IMR-90 (cell line): ENCODE results near the gene ATP5F1B. TPM values are rescaled to one million over a fixed set of nuclear protein-coding genes. Genes with fewer than 3 reads are reported as not detected.

Source experiments
- ATAC-seq: fragments of 200-7000 bp; cut with Tn5 transposase; 2 replicates; pipeline ENCODE4 v1.9.1; 2020; ENCODE audit warnings: low read depth, mild to moderate bottlenecking, moderate library complexity
- BruUV-seq: library from RNA; stranded (reverse); fragments of 400-500 nt; replicated peaks from 2 replicates; lab custom pipeline; 2021; lab: Mats Ljungman, UMichigan
- CTCF ChIA-PET: fragments of 300-600 bp; formaldehyde crosslinking; extraction: SDS; loops from one replicate; lab custom pipeline; 2021; ENCODE audit warnings: antibody characterized with exemption; lab: Yijun Ruan, JAX
- POLR2A ChIA-PET: fragments of 300-600 bp; sonication (Branson Sonifier 250); formaldehyde crosslinking; loops from one replicate; lab custom pipeline; 2022; ENCODE audit warnings: antibody characterized with exemption; ENCODE audit not compliant: unreplicated experiment; lab: Charles Lee
- DNase-seq: peaks from one replicate; pipeline ENCODE4 v3.0.0; 2013
- H2AFZ ChIP-seq: replicated peaks from 2 replicates; pipeline ENCODE3; 2013; ENCODE audit warnings: low read length, mild to moderate bottlenecking; ENCODE audit not compliant: poor library complexity
- H2AK5ac ChIP-seq: 2 replicates; pipeline ENCODE4 v1.6.1; 2013; ENCODE audit warnings: low read depth, low read length, inconsistent platforms
- H2AK9ac ChIP-seq: replicated peaks from 2 replicates; pipeline ENCODE3; 2013; ENCODE audit warnings: mild to moderate bottlenecking, low read depth, low read length, moderate library complexity; ENCODE audit not compliant: poor library complexity
- H2BK120ac ChIP-seq: 2 replicates; pipeline ENCODE4 v1.6.1; 2013; ENCODE audit warnings: low read depth, low read length, inconsistent platforms
- H2BK15ac ChIP-seq: 3 replicates; pipeline ENCODE4 v1.6.1; 2013; ENCODE audit warnings: low read depth, low read length, inconsistent platforms
- H2BK20ac ChIP-seq: 2 replicates; pipeline ENCODE4 v1.6.1; 2013; ENCODE audit warnings: low read depth, mild to moderate bottlenecking, inconsistent platforms, low read length, moderate library complexity
- H2BK5ac ChIP-seq: 2 replicates; pipeline ENCODE4 v1.6.1; 2013; ENCODE audit warnings: mild to moderate bottlenecking, low read depth, low read length, inconsistent platforms; ENCODE audit not compliant: poor library complexity, severe bottlenecking
- H3K14ac ChIP-seq: replicated peaks from 2 replicates; pipeline ENCODE4 v1.6.1; 2013; ENCODE audit warnings: low read depth, low read length, inconsistent platforms
- H3K18ac ChIP-seq: 2 replicates; pipeline ENCODE4 v1.6.1; 2013; ENCODE audit warnings: low read depth, low read length, control low read depth
- H3K23ac ChIP-seq: 2 replicates; pipeline ENCODE4 v1.6.1; 2013; ENCODE audit warnings: low read depth, low read length, inconsistent platforms
- H3K27ac ChIP-seq: 2 replicates; pipeline ENCODE4 v1.5.1; 2013; ENCODE audit warnings: mild to moderate bottlenecking, control low read depth, low read length; ENCODE audit not compliant: insufficient read depth
- H3K27me3 ChIP-seq: 2 replicates; pipeline ENCODE4 v1.6.1; 2013; ENCODE audit warnings: low read length; ENCODE audit not compliant: control insufficient read depth, insufficient read depth
- H3K36me3 ChIP-seq: 2 replicates; pipeline ENCODE4 v1.6.1; 2013; ENCODE audit warnings: low read length, mixed read lengths; ENCODE audit not compliant: control insufficient read depth, insufficient read depth
- H3K4ac ChIP-seq: 2 replicates; pipeline ENCODE4 v1.6.1; 2013; ENCODE audit warnings: low read depth, low read length, inconsistent platforms
- H3K4me1 ChIP-seq: 2 replicates; pipeline ENCODE4 v1.6.1; 2013; ENCODE audit warnings: low read length, mixed read lengths; ENCODE audit not compliant: control insufficient read depth, insufficient read depth
- H3K4me2 ChIP-seq: 2 replicates; pipeline ENCODE4 v1.6.1; 2013; ENCODE audit warnings: low read depth, mild to moderate bottlenecking, control low read depth, low read length, moderate library complexity
- H3K4me3 ChIP-seq: 2 replicates; pipeline ENCODE4 v1.5.1; 2013; ENCODE audit warnings: low read depth, mild to moderate bottlenecking, control low read depth, low read length, moderate library complexity; ENCODE audit not compliant: insufficient read depth
- H3K56ac ChIP-seq: 2 replicates; pipeline ENCODE4 v1.6.1; 2013; ENCODE audit warnings: low read length, inconsistent platforms; ENCODE audit not compliant: insufficient read depth; ENCODE audit errors: extremely low read depth
- H3K79me1 ChIP-seq, 2 experiments: 2 replicates each; pipeline ENCODE4 v1.6.1; 2013; ENCODE audit warnings: low read length in 2 of 2, inconsistent platforms in 1 of 2, low read depth in 1 of 2
- H3K9ac ChIP-seq: 2 replicates; pipeline ENCODE4 v1.6.1; 2013; ENCODE audit warnings: low read depth, low read length, control low read depth
- H3K9me1 ChIP-seq: 2 replicates; pipeline ENCODE4 v1.6.1; 2013; ENCODE audit warnings: low read length, inconsistent platforms; ENCODE audit not compliant: insufficient read depth
- H3K9me3 ChIP-seq: 2 replicates; pipeline ENCODE4 v1.6.1; 2013; ENCODE audit warnings: low read length; ENCODE audit not compliant: control insufficient read depth, insufficient read depth
- H4K20me1 ChIP-seq: 2 replicates; pipeline ENCODE4 v1.6.1; 2013; ENCODE audit warnings: low read length, inconsistent platforms; ENCODE audit not compliant: insufficient read depth
- H4K5ac ChIP-seq: 2 replicates; pipeline ENCODE4 v1.6.1; 2013; ENCODE audit warnings: mild to moderate bottlenecking, low read depth, low read length, control low read depth
- H4K8ac ChIP-seq, 2 experiments: 2 replicates each; pipeline ENCODE4 v1.6.1; 2013; ENCODE audit warnings: low read depth in 2 of 2, low read length in 2 of 2, control low read depth in 1 of 2, inconsistent platforms in 1 of 2
- H4K91ac ChIP-seq: 2 replicates; pipeline ENCODE4 v1.6.1; 2013; ENCODE audit warnings: low read depth, low read length, inconsistent platforms; ENCODE audit not compliant: insufficient read depth
- CEBPB ChIP-seq: IDR thresholded peaks from 2 replicates; pipeline ENCODE4 v1.6.1; 2012; ENCODE audit warnings: low read depth, low read length, improper control_type of control experiment
- CHD1 ChIP-seq: IDR thresholded peaks from 2 replicates; pipeline ENCODE4 v1.6.1; 2012; ENCODE audit warnings: low read depth, low read length, improper control_type of control experiment
- FOS ChIP-seq: fragments of 150-350 bp; IDR thresholded peaks from 2 replicates; pipeline ENCODE4 v1.6.1; 2016; ENCODE audit warnings: low read depth, low read length
- MAFK ChIP-seq: IDR thresholded peaks from 2 replicates; pipeline ENCODE4 v1.6.1; 2012; ENCODE audit warnings: low read depth, low read length, improper control_type of control experiment
- MAZ ChIP-seq: IDR thresholded peaks from 2 replicates; pipeline ENCODE4 v1.6.1; 2012; ENCODE audit warnings: low read depth, mild to moderate bottlenecking, low read length, improper control_type of control experiment, moderate library complexity, borderline replicate concordance
- MXI1 ChIP-seq: IDR thresholded peaks from 2 replicates; pipeline ENCODE4 v1.6.1; 2012; ENCODE audit warnings: low read depth, mild to moderate bottlenecking, low read length, moderate library complexity, borderline replicate concordance
- NFE2L2 ChIP-seq: fragments of 150-350 bp; IDR thresholded peaks from 2 replicates; pipeline ENCODE4 v1.6.1; 2016; ENCODE audit warnings: low read depth, mild to moderate bottlenecking, low read length
- POLR2A ChIP-seq: IDR thresholded peaks from 2 replicates; pipeline ENCODE4 v1.6.1; 2012; ENCODE audit warnings: mild to moderate bottlenecking, low read depth, low read length
- RAD21 ChIP-seq: IDR thresholded peaks from 2 replicates; pipeline ENCODE4 v1.6.1; 2012; ENCODE audit warnings: low read length, improper control_type of control experiment
- RCOR1 ChIP-seq: IDR thresholded peaks from 2 replicates; pipeline ENCODE4 v1.6.1; 2012; ENCODE audit warnings: mild to moderate bottlenecking, low read length, improper control_type of control experiment; ENCODE audit not compliant: insufficient replicate concordance
- RFX5 ChIP-seq: IDR thresholded peaks from 2 replicates; pipeline ENCODE4 v1.8.0; 2012; ENCODE audit warnings: low read depth, mild to moderate bottlenecking, low read length, moderate library complexity
- SMC3 ChIP-seq: fragments of 150-350 bp; IDR thresholded peaks from 2 replicates; pipeline ENCODE4 v1.6.1; 2016; ENCODE audit warnings: low read depth, mild to moderate bottlenecking, antibody characterized with exemption, low read length, moderate library complexity
- WGBS, 2 experiments: methylation state at CpG; one replicate each; pipeline versions ENCODE4 v1.1.5 to v1.1.7; 2013; ENCODE audit warnings: missing lambda C conversion rate in 2 of 2; ENCODE audit not compliant: insufficient read length in 1 of 2; ENCODE audit errors: extremely low coverage in 2 of 2; 5-methylcytosine and 5-hydroxymethylcytosine counted together
- dilution Hi-C: fragments of 300-500 bp; cut with HindIII; formaldehyde crosslinking; loops from one replicate; pipeline ENCODE4 v1.14.3; 2018; ENCODE audit warnings: low sequenced_read_pairs; ENCODE audit not compliant: unreplicated experiment
- in situ Hi-C: fragments of 300-500 bp; cut with MboI; formaldehyde crosslinking; loops from 3 replicates; pipeline ENCODE4 v1.14.3; 2019; ENCODE audit warnings: low sequenced_read_pairs, inconsistent platforms, mixed read lengths
- intact Hi-C: fragments of 100-400 bp; cut with micrococcal nuclease; formaldehyde crosslinking; loops from 2 replicates; pipeline ENCODE4 v1.10.0; 2022
- polyA plus RNA-seq, 3 experiments: library from polyadenylated mRNA; depleted of rRNA; stranded (reverse); fragments of >200 nt; gene quantifications; 2 replicates each; pipeline ENCODE4 v1.2.3, GENCODE V29; 2012; ENCODE audit warnings: low replicate concordance in 1 of 3
- total RNA-seq: library from RNA; depleted of rRNA; stranded (reverse); fragments of >200 nt; gene quantifications from 2 replicates; pipeline ENCODE4 v1.2.3, GENCODE V29; 2012
- TF ChIP-seq, protein P1 (sequence below): fragments of 150-350 bp; IDR thresholded peaks from 2 replicates; pipeline ENCODE4 v1.6.1; 2016; ENCODE audit warnings: low read depth, mild to moderate bottlenecking, low read length, moderate library complexity, borderline replicate concordance
- TF ChIP-seq, protein P2 (sequence below): fragments of 150-350 bp; IDR thresholded peaks from 2 replicates; pipeline ENCODE4 v1.6.1; 2017; ENCODE audit warnings: mild to moderate bottlenecking, antibody characterized with exemption, low read length, low read depth

The ATP5F1B gene
- total and polyA plus RNA-seq, 2 of the 4 experiments (the other 2 are of a cell fraction): 812 to 915 TPM

DNA sequence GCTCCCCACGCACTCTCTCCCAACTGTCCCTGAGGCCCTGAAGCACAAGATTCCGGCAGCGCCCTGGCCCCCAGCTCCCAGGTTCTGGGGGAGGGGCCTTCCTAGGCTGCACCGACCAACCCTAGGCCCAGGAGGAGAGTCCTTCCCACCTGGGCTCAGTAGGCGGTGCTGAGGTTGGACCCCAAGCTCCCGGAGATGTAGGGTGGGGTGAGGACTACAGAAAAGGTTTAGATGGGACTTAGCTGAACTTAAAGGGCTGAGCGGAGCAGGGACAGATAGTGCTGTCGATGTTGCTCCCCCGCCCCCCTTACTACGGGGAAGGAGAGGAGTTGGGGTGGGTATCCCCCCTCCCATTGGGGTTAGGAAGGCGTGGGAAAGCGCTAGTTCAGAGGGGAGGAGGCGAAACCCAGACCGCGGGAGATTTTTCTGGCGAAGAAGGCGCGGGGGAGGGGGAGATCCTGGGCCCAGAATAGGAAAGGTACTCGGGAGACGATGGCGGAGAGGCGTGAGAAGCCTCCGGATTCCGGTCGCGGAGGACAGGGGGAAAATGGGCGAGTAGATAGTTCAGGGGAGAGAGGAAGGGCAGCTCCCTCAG lies 11.4 kb downstream of the ATP5F1B start:
- ATAC-seq: no peak
- H2BK120ac ChIP-seq: no peak overlapping the region
- H3K18ac ChIP-seq: no peak overlapping the region
- CTCF ChIA-PET: interaction anchor here (0.8 kb wide), 1 partner anchor 13 kb away, joined by 3 read pairs; no protein-coding TSS in a partner anchor
- H3K27ac ChIP-seq: peak overlapping the region; percentile 36
- WGBS, 2 experiments: 0% methylated on average over 6 of the region's 27 CpGs; no CpG with 5 or more reads in 1 of the 2 experiments
- peaks cover 51% of the 10 kb centered on the region for H4K20me1 ChIP-seq
- intact Hi-C loops: no loop called here
- H2AK9ac ChIP-seq: peak overlapping the region; percentile 100
- H3K4me2 ChIP-seq: peak overlapping the region; percentile 93
- peak overlapping the region; percentile 96 for H2AFZ ChIP-seq
- H2BK20ac ChIP-seq: no peak overlapping the region
- H4K5ac ChIP-seq: no peak overlapping the region; the same call in 1 of the 2 replicates
- H3K36me3 ChIP-seq: peaks cover 14% of the 10 kb centered on the region
- H3K4ac ChIP-seq: peak overlapping the region; percentile 54
- H3K4me3 ChIP-seq: peak overlapping the region; percentile 69
- peaks cover 14% of the 10 kb centered on the region for H3K4me1 ChIP-seq
- in situ Hi-C loops: loop anchor here (10.0 kb wide), 1 partner anchor 370 kb away; the partner anchor contains the start of gene ZBTB39
- peak overlapping the region; percentile 5 for H2BK5ac ChIP-seq
- H3K9me3 ChIP-seq: no peaks in the 10 kb centered on the region
- H3K9ac ChIP-seq: peak overlapping the region; percentile 65
- POLR2A ChIA-PET: interaction anchor here (1.0 to 1.1 kb wide), 2 partner anchors 54 to 91 kb away, joined by 3 to 4 read pairs; partner anchors contain the start of gene PTGES3
- H3K56ac ChIP-seq: no peak overlapping the region
- BruUV-seq: no TSS peak
- H4K8ac ChIP-seq: no peak overlapping the region; a peak in 1 of 4 replicates
- H3K79me1 ChIP-seq: peaks cover 16 to 56% of the 10 kb centered on the region in 2 experiments; a peak in 3 of 4 replicates
- no peaks in the 10 kb centered on the region for H3K27me3 ChIP-seq
- no peak for DNase-seq
- peak overlapping the region; percentile 22 for H2AK5ac ChIP-seq
- TF ChIP-seq CHD1 (no peak), SMC3 (no peak), RFX5 (no peak), POLR2A (no peak), CEBPB (no peak), MAZ (no peak), MAFK (no peak), RAD21 (no peak), FOS (no peak), NFE2L2 (no peak), RCOR1 (no peak), MXI1 (no peak)
- TF ChIP-seq, protein P1, sequence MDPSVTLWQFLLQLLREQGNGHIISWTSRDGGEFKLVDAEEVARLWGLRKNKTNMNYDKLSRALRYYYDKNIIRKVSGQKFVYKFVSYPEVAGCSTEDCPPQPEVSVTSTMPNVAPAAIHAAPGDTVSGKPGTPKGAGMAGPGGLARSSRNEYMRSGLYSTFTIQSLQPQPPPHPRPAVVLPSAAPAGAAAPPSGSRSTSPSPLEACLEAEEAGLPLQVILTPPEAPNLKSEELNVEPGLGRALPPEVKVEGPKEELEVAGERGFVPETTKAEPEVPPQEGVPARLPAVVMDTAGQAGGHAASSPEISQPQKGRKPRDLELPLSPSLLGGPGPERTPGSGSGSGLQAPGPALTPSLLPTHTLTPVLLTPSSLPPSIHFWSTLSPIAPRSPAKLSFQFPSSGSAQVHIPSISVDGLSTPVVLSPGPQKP: no peak
- TF ChIP-seq, protein P2, sequence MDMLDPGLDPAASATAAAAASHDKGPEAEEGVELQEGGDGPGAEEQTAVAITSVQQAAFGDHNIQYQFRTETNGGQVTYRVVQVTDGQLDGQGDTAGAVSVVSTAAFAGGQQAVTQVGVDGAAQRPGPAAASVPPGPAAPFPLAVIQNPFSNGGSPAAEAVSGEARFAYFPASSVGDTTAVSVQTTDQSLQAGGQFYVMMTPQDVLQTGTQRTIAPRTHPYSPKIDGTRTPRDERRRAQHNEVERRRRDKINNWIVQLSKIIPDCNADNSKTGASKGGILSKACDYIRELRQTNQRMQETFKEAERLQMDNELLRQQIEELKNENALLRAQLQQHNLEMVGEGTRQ: no peak
- dilution Hi-C loops: no loop called here
- no peak overlapping the region for H4K91ac ChIP-seq
- H2BK15ac ChIP-seq: no peak overlapping the region
- H3K14ac ChIP-seq: peak overlapping the region; percentile 2; the same call in 1 of the 2 replicates
- peaks cover 19% of the 10 kb centered on the region for H3K9me1 ChIP-seq
- H3K23ac ChIP-seq: peak overlapping the region; percentile 19
